ENCODE results near the gene SCNN1G.

Gene SCNN1G

GRCh38 chr16:23227529-23227928 lies 45.0 kb downstream of the SCNN1G start:
- TF ChIP-seq, protein P1, sequence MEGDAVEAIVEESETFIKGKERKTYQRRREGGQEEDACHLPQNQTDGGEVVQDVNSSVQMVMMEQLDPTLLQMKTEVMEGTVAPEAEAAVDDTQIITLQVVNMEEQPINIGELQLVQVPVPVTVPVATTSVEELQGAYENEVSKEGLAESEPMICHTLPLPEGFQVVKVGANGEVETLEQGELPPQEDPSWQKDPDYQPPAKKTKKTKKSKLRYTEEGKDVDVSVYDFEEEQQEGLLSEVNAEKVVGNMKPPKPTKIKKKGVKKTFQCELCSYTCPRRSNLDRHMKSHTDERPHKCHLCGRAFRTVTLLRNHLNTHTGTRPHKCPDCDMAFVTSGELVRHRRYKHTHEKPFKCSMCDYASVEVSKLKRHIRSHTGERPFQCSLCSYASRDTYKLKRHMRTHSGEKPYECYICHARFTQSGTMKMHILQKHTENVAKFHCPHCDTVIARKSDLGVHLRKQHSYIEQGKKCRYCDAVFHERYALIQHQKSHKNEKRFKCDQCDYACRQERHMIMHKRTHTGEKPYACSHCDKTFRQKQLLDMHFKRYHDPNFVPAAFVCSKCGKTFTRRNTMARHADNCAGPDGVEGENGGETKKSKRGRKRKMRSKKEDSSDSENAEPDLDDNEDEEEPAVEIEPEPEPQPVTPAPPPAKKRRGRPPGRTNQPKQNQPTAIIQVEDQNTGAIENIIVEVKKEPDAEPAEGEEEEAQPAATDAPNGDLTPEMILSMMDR (IDR thresholded peaks at IDR 0.05; ENCODE audit: low read depth, low read length): no peak
- H3K4me3 ChIP-seq (ENCODE audit: low read depth, low read length): no peak overlapping the region

- TF ChIP-seq, protein P1 (IDR thresholded peaks at IDR 0.05; ENCODE audit: low read depth, low read length): no peak
- no peak overlapping the region for H3K4me3 ChIP-seq (ENCODE audit: low read depth, low read length)
Measured at GRCh38 chr16:23229714-23230113, 47.2 kb downstream of the SCNN1G start.

DNA sequence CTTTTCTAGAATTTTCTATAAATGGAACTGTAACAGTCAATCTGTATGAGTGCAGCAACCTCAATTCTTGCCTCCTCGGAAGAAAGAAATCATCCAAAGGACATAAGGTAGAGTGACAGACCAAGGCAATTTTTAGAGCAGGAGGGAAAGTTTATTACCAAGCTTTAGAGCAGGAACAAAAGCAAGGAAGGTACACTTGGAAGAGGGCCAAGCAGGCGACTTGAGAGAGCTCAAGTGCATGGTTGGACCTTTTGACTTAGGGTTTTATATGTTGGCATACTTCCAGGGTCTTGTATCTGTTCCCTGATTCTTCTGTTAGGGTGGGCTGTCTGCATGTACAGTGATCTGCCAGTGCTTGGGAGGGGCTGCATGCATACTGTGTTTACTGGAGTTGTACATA lies 50.3 kb downstream of the SCNN1G start:
- TF ChIP-seq, protein P1 (IDR thresholded peaks at IDR 0.05; ENCODE audit: low read depth, low read length): no peak
- H3K4me3 ChIP-seq (ENCODE audit: low read depth, low read length): no peak overlapping the region

DNA sequence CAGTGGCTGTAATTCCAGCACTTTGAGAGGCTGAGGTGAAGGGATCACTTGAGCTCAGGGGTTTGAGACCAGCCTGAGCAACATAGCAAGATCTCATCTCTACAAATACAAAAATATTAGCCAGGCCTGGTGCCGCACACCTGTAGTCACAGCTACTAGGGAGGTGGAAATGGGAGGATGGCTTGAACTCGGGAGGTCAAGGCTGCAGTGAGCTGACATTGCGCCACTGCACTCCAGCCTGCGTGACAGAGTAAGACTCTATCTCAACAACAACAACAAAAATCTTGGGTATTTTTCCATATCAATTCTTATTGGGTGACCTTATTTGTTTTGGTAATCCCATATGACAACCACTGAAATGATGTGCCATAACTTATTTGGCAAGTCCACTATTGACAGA lies 52.6 kb downstream of the SCNN1G start:
- H3K4me3 ChIP-seq (ENCODE audit: low read depth, low read length): no peak overlapping the region
- TF ChIP-seq, protein P1 (IDR thresholded peaks at IDR 0.05; ENCODE audit: low read depth, low read length): no peak

GRCh38 chr16:23236983-23237382 lies 54.4 kb downstream of the SCNN1G start:
- no peak overlapping the region for H3K4me3 ChIP-seq (ENCODE audit: low read depth, low read length)
- TF ChIP-seq, protein P1 (IDR thresholded peaks at IDR 0.05; ENCODE audit: low read depth, low read length): no peak

- no peak overlapping the region for H3K4me3 ChIP-seq (ENCODE audit: low read depth, low read length)
- TF ChIP-seq, protein P1 (IDR thresholded peaks at IDR 0.05; ENCODE audit: low read depth, low read length): no peak
Measured at GRCh38 chr16:23240994-23241393, 58.4 kb downstream of the SCNN1G start.

GRCh38 chr16:23244122-23244521 lies 61.6 kb downstream of the SCNN1G start:
- TF ChIP-seq, protein P1 (IDR thresholded peaks at IDR 0.05; ENCODE audit: low read depth, low read length): no peak
- no peak overlapping the region for H3K4me3 ChIP-seq (ENCODE audit: low read depth, low read length)

All from WI38 (cell line).